Pancreas (tissue), 10 donors: ENCODE measurements around the gene PRKCH. TPM values are rescaled to one million over a fixed set of nuclear protein-coding genes. Genes with fewer than 3 reads are reported as not detected.

Experiments
- ATAC-seq, 4 donors: fragments of 200-7000 bp; cut with Tn5 transposase; one replicate each; pipeline versions ENCODE4 v1.8.0 to v1.9.1; 2020; ENCODE audit warnings: mild to moderate bottlenecking in 4 of 4, moderate library complexity in 4 of 4
- DNase-seq, 6 donors: peaks; one replicate each; pipeline ENCODE4 v3.0.0-alpha.2; 2020
- FAIRE-seq: peaks from 2 replicates; lab custom pipeline; 2012; peaks lifted over from hg19 to GRCh38; lab: Jason Lieb, UNC
- H3K27ac ChIP-seq, 4 donors: fragments of 200-600 bp; sonication (generic); 1 replicate in 3 of 4; 2 replicates in 1 of 4; pipeline versions ENCODE4 v1.5.0 to v1.8.0; 2020
- H3K27me3 ChIP-seq, 4 donors: fragments of 200-600 bp; one replicate each; pipeline ENCODE4 v1.8.0; 2021
- H3K36me3 ChIP-seq, 3 donors: fragments of 200-600 bp; sonication (generic) in 1 of 3; one replicate each; pipeline versions ENCODE4 v1.5.0 to v1.8.0; 2020 to 2021
- H3K4me1 ChIP-seq, 3 donors: fragments of 200-600 bp; one replicate each; pipeline ENCODE4 v1.8.0; 2021
- H3K4me3 ChIP-seq, 4 donors: fragments of 200-600 bp; sonication (generic) in 2 of 4; one replicate each; pipeline versions ENCODE4 v1.5.0 to v1.8.0; 2020 to 2021
- H3K9me3 ChIP-seq, 4 donors: fragments of 200-600 bp; one replicate each; pipeline ENCODE4 v1.8.0; 2021
- WGBS, 2 donors: extraction: QIAGEN DNeasy Blood & Tissue Kit; methylation state at CpG; one replicate each; pipeline ENCODE4 v1.1.7; 2013; 5-methylcytosine and 5-hydroxymethylcytosine counted together
- intact Hi-C, 3 donors: fragments of 100-400 bp; cut with DNase I; formaldehyde crosslinking; loops; one replicate each; pipeline versions ENCODE4 v1.11.1 to v1.14.2; 2022
- polyA plus RNA-seq, 2 donors: library from polyadenylated mRNA; stranded (reverse); fragments of 200-250 nt; gene quantifications; one replicate each; pipeline ENCODE4 v1.2.3, GENCODE V29; 2013
- total RNA-seq, 6 donors: library from RNA; stranded (reverse); fragmentation: NEBNext Ultra II Directional in 4 of 6; extraction: Animal tissue kit (Norgen Biotek cat#: 25700) in 4 of 6; gene quantifications; one replicate each; pipeline versions ENCODE4 v1.2.1 to v1.2.4, GENCODE V29; 2021 to 2023
- TF ChIP-seq, protein P1 (sequence below), 4 donors: fragments of 200-600 bp; sonication (generic) in 3 of 4; IDR thresholded peaks; one replicate each; pipeline versions ENCODE4 v1.5.0 to v1.8.0; 2021; ENCODE audit warnings: antibody characterized with exemption in 4 of 4
- donor health status: healthy with polysubstance abuse.
- donor health status: DM: no; HTN: no; CAD: no; lungs with moderate emphysema.
- donor health status: DM: no; HTN: no; CAD: no.
- donor health status: control.
- donor health status: control.
- donor health status: Bipolar disorder and iron deficiency.
- donor health status: DM: yes; HTN: yes; CAD: no.
- donor health status: DM: no; HTN: no; CAD: no.
- donor health status: DM: no; HTN: no; CAD: no.
- donor health status: DM: yes; HTN: yes; CAD: no.

PRKCH gene
- total and polyA plus RNA-seq, 8 donors: 3.6 to 16.9 (median 8.9) TPM

DNA sequence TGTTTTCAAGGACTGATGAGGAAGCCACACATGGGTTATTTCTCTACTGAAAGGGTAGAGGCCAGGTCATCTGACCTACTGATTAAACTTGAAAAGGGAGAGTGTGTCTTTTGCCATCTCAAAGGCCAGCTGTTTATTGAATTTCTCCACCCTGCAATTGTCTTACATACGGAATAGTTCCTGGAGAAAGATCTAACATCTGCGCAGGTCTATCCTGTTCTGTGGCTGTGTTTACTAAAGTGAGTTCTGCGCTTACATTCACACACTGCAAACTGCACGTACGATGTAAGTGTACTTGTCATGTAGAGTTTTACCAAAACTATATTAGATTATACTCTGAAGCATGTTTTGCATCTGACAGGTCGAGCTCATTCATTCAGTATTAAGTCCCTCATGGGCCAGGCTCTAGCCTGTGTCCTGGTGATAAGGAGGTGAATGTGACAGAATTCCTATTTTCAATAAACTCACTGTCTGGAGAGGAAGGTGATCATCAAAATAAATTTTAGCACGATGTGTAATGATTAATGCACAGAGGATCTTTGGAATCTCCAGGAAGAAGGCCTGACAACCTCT, 96.6 kb downstream of the PRKCH start:
- H3K4me3 ChIP-seq: no peak overlapping the region
- intact Hi-C loops: no loop called here
- 79 to 81% methylated on average over 7 of the region's 7 CpGs for WGBS, 2 donors
- no peaks in the 10 kb centered on the region for H3K36me3 ChIP-seq
- FAIRE-seq (no peak), DNase-seq (no peak), ATAC-seq (no peak)
- TF ChIP-seq, protein P1, sequence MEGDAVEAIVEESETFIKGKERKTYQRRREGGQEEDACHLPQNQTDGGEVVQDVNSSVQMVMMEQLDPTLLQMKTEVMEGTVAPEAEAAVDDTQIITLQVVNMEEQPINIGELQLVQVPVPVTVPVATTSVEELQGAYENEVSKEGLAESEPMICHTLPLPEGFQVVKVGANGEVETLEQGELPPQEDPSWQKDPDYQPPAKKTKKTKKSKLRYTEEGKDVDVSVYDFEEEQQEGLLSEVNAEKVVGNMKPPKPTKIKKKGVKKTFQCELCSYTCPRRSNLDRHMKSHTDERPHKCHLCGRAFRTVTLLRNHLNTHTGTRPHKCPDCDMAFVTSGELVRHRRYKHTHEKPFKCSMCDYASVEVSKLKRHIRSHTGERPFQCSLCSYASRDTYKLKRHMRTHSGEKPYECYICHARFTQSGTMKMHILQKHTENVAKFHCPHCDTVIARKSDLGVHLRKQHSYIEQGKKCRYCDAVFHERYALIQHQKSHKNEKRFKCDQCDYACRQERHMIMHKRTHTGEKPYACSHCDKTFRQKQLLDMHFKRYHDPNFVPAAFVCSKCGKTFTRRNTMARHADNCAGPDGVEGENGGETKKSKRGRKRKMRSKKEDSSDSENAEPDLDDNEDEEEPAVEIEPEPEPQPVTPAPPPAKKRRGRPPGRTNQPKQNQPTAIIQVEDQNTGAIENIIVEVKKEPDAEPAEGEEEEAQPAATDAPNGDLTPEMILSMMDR (IDR thresholded peaks at IDR 0.05): no peak
- H3K27ac ChIP-seq: no peak overlapping the region
- H3K9me3 ChIP-seq: no peaks in the 10 kb centered on the region
- H3K4me1 ChIP-seq: no peaks in the 10 kb centered on the region
- H3K27me3 ChIP-seq: no peaks in the 10 kb centered on the region

- TF ChIP-seq, protein P1 (IDR thresholded peaks at IDR 0.05): no peak
- H3K27me3 ChIP-seq: no peaks in the 10 kb centered on the region
- H3K27ac ChIP-seq: no peak overlapping the region
- no peak overlapping the region for H3K4me3 ChIP-seq
- ATAC-seq: no peak
- 55 to 65% methylated on average over 4 of the region's 4 CpGs for WGBS, 2 donors
- no peak for FAIRE-seq
- H3K9me3 ChIP-seq: no peaks in the 10 kb centered on the region
- intact Hi-C loops: no loop called here
- H3K4me1 ChIP-seq: no peaks in the 10 kb centered on the region
- no peaks in the 10 kb centered on the region for H3K36me3 ChIP-seq
- no peak for DNase-seq
Observed at GRCh38 chr14:61418746-61419145, 97.4 kb downstream of the PRKCH start.

DNA sequence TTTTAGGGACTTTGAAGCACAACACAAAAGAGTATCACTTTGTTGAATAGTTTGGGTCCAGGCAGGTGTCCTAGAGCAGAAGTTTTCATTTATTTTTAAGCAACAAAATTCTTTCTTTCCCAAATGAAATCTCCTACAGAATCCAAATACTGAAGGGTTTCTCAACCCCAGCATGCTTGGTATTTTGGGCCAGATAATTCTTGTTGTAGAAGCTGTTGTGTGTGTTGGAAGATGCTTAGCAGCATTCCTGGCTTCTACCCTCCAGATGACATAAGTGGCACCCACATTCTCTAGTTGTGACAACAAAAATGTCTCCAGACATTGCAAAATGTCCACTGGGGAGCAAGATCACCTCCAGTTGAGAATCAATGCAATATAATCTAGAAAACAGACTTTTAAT, 97.8 kb downstream of the PRKCH start:
- intact Hi-C loops: no loop called here
- Histone ChIP-seq H3K9me3 (no peaks in the 10 kb centered on the region), H3K27me3 (no peaks in the 10 kb centered on the region), H3K4me3 (no peak overlapping the region), H3K36me3 (no peaks in the 10 kb centered on the region), H3K4me1 (no peaks in the 10 kb centered on the region), H3K27ac (no peak overlapping the region)
- ATAC-seq (no peak), DNase-seq (no peak), FAIRE-seq (no peak)
- TF ChIP-seq, protein P1 (IDR thresholded peaks at IDR 0.05): no peak

DNA sequence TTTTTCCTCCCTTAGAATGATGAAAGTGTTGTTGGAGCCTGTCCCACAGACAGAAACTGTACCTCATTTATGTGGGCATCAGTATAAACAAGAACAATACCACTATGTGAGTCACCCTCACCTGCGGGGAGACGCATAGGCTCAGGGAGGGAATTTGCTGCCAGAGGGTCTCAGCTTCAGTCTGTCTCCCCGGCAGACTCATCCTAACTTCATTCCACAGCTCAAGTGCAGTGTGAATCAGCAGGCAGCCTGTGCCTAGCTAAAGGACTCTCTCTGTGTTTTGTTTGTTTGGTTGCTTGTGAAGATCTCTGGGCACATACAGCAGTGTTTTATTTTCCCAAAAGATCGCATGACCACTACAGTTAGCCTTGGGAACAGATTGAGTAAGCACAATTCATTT, 98.9 kb downstream of the PRKCH start:
- intact Hi-C loops: no loop called here
- WGBS, 2 donors: 81 to 85% methylated on average over 4 of the region's 4 CpGs
- TF ChIP-seq, protein P1 (IDR thresholded peaks at IDR 0.05): no peak
- DNase-seq: no peak
- Histone ChIP-seq H3K4me3 (no peak overlapping the region), H3K9me3 (no peaks in the 10 kb centered on the region), H3K36me3 (no peaks in the 10 kb centered on the region), H3K27ac (no peak overlapping the region), H3K4me1 (no peaks in the 10 kb centered on the region), H3K27me3 (no peaks in the 10 kb centered on the region)
- FAIRE-seq: no peak
- no peak for ATAC-seq

DNA sequence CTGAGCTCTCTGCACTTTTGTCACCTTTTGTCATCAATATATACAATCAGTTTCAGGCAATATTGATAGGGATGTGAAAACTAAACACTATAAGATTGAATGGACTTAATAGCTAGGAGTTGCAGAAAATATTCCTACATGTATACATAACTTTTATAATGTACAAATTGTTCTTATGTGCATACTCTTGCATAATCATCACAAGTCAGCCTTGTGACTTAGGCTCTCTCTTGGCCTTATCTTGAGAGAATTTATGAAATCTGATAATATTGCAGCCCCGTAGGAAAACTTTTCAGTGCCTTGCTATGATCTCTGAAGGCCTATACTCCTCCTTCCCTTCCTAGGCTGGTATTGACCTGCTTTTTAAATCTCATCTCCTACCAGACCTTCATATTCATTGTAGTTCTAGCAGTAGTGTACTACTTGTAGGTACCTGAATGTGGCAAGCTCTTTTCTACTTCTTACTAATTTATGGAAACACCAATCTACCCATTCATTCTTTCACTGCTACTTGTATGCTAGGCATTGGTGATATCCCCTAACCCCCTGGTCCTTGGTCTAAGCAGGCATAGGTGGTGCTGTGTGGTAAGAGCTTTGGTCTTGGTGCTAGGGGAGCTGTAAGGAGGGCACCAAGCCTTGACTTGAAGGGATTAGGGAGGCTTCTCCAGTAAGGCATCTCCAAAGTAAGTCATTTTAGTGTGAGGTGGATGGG, 100.0 kb downstream of the PRKCH start:
- Histone ChIP-seq H3K4me3 (no peak overlapping the region), H3K9me3 (no peaks in the 10 kb centered on the region), H3K36me3 (no peaks in the 10 kb centered on the region), H3K4me1 (peaks cover 0 to 3% (median 0%) of the 10 kb centered on the region in 3 donors), H3K27me3 (no peaks in the 10 kb centered on the region), H3K27ac (no peak overlapping the region)
- ATAC-seq: no peak
- TF ChIP-seq, protein P1 (IDR thresholded peaks at IDR 0.05): no peak
- intact Hi-C loops: no loop called here
- FAIRE-seq: no peak
- DNase-seq: no peak
- WGBS, 2 donors: 80 to 81% methylated on average over 1 of the region's 1 CpG
